Measurements from ENCODE around the gene BEST3.
"Not testable (repeated sequence)": the region's sequence is repeated elsewhere in the genome, so short reads cannot be mapped to it uniquely, and the experiment has no call there.

Gene BEST3

GRCh38 chr12:69645031-69645430, 54.1 kb downstream of the BEST3 start:
- DNase-seq: no peak

DNA sequence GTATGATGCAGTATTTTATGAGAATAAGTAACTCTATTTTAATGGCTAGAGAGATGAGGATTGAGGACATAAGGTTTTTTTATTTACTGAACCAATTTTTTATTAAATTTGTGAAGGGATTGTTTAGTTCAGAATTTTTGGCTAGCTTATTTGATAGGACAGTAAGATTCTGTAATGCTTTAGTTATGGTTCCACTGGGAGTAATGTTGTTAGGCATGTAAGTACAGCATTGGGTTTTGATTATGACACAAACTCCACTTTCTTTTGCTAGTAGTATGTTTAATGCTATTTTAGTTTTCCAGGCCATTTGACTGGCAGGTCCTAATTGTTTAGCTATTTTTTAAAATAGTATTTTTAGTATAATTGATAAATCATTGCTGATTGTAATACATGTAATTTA, 54.6 kb downstream of the BEST3 start:
- no peak for DNase-seq

DNA sequence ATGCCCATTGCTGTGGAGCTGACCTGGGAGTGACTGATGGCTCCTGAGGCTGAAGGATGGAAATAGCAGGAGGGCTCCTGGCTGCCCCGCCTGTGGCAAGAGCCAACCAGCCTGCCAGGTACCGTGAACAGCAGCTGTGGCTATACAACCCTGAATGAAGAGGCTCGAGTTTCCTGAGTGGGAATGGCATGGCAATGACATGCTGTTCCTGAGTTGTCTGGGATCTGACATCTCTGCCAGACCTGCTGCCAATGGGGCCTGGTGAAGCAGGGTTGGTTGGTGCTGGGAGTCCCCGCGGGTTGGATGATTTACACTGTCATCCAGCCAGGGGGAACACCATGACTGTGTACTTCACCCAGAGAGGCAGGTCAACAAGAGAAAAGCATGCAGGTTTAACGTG, 56.6 kb downstream of the BEST3 start:
- DNase-seq: no peak

GRCh38 chr12:69641546-69641945, 57.6 kb downstream of the BEST3 start:
- no peak for DNase-seq

DNA sequence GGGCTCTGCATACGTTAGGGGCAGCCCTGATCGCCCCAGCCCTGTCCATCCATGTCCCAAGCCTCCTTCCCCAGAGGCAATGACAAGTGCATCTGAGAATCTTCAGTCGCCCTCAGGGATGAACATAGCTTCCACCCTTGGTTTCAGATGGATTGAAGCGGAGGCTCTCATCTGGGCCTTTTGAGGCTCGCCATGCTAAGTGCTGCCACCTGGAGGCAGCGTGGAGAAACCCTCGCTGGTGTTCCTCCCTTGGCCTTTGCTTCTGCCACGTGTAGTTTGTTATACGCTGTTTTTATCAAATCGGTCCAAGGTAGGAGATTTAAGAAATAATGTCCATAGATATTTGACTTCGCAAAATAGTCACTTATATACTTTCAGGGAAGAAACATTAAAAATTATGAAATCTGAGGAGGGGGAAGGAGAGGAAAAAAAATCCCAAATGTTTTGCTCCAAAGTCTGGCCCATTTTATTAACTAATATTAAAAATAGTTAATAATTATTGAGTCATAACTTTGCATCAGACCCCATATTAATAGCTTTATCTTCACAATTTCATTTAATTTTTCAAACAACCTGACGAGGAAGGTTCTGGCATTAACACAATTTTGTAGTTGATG, 59.6 kb downstream of the BEST3 start:
- no peak for DNase-seq

DNA sequence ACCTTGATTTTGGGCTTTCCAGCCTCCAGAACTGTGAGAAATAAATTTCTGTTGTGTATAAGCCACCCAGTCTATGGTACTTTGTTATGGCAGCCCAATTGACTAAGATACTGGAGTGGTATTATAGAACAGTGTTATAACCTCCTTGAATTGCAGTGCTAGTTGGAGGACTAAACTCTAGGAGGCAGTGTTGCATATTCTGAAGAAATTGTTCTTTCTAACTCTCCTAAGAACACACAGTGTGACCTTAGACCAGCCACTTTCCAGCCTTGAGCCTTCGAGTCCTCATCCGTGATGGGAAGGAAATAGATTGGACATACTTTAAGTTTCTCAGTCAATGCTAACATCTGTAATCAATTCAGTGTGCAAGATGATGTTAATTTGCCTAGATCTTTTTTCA, 66.0 kb downstream of the BEST3 start:
- DNase-seq: no peak

GRCh38 chr12:69630191-69630590, 68.9 kb downstream of the BEST3 start:
- no peak for DNase-seq

DNA sequence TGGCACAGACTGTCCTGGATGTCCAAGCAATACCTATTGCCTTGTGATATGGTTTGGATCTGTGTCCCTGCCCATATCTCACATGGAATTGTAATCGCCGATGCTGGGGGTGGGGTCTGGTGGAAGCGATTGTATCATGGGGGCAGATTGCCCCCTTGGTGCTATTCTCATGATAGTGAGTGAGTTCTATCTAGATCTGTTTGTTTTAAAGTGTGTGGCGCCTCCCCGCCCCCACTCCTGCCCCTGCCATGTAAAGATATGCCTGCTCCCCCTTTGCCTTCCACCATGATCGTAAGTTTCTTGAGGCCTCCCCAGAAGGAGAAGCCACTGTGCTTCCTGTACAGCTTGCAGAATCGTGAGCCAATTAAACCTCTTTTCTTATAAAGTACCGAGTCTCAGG, 71.6 kb downstream of the BEST3 start:
- DNase-seq: no peak

GRCh38 chr12:69623970-69624369, 75.1 kb downstream of the BEST3 start:
- DNase-seq: no peak

GRCh38 chr12:69621551-69621950, 77.6 kb downstream of the BEST3 start:
- DNase-seq: no peak

GRCh38 chr12:69620921-69621320, 78.2 kb downstream of the BEST3 start:
- no peak for DNase-seq

DNA sequence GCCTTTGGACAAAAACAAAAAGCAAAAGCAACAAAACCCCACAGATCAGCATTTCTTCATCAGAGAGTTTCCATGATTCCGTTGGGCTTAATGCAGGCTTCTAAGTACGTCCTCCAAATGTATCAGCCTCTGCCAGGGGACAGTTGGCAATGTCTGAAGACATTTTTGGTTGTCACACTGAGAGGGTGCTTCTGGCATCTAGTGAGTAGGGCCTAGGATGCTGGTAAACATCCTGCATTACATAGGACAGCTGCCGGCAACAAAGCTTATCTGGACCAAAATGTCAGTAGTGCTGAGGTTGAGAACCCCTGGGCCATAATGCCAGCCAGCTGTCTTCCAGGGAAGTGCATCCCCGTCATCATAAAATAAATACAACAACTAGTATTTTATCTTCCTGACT, 79.0 kb downstream of the BEST3 start:
- no peak for DNase-seq

DNA sequence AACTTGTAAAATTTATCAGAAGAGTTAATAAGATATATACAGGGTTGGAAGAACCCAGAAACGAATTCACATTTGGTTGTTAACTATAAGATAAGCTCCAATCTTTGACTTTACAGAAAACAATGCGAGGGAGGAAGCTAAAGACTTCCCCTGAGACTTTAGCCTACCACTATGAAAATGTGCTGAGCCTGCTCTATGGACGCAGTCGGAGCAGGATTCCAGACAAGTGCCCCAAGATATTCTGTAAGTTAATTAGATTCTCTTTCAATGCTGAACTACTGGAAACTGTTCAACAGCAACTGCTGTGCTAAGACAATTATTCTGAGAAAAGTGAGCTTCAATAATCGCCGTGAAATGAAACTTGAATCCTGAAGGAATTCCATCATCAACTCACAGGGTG, 80.1 kb downstream of the BEST3 start:
- DNase-seq: no peak

DNA sequence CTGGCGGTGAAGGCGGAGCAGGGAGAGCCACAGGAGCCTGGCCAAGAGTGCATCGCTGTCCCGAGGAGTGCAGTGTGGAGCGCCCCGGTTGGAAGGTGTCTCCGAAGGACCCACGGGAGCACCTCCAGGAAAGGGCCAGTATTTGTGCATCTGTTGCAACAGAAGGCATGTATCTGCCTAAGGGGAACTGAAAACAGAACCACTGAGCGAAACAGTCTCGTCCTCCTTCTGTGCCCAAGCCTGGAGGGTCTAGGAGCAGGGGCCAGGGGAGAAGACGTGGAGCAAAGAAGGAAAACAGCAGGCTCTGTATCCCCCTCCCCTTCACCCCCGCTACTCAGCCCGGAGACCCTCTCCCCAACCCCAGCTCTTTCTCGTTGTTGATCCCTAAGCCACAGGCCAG, 83.1 kb downstream of the BEST3 start:
- no peak for DNase-seq

DNA sequence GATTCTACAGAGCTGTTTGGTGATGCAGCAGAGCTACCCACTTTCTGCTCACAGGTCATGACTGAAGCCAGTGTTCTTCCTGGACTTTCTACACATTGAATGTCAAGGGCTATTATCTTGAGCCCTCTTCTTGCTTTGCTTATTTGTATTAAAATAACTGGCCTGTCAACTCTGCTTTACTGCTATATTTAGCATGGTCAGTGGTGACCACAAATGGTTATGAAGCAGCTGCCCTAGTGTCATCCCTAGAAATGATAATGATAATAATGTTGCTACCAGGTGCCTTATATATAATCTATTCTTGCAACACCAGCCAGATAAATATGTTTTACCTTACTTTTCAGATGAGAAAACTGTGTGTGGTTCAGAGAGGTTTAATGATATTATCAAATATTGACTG, 85.8 kb downstream of the BEST3 start:
- DNase-seq: no peak

DNA sequence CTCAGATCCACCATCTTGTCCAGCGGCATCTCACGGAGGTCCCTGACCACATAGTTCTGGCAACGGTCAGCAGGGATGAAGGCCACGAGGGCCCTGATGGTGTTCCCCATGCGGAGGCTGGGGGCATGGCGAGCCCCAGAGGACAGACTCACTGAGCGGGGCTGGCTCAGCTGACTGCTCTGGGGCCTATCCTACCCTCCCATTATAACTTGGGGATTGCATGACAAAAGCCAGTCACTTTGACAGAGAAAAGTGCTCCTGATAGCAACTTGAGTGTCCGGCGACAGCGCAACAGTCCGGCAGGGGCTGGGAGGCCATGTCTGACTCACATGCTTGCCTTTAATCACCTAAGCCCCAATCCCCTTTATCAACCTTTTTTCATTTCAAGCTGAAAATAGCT, 88.4 kb downstream of the BEST3 start, which contains the start of gene LRRC10:
TSS of gene LRRC10 (minus strand) at position 179 of the 400 bp plus-strand sequence. CDS start at position 110, 69 bp downstream.
- no peak for DNase-seq

DNA sequence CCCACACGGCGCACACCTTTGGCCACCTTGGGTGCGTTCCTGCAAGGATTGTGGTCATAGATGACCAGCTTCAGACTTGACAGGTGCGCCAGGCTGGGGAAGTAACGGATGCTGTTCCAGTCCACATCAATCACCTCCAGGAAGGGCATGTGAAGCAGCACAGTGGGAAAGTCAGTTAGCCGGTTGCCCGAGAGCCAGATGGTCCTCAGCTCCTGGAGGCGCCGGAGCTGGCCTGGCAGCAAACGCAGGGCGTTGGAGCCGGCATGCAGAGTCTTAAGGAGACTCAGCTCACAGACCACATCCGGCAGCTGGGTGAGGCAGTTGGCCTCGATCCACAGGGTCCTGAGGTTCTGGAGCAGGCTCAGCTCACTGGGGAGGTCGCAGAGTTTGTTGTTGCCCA, 89.0 kb downstream of the BEST3 start:
- no peak for DNase-seq

- DNase-seq: no peak
Measured at GRCh38 chr12:69608114-69608513, 91.0 kb downstream of the BEST3 start.

DNA sequence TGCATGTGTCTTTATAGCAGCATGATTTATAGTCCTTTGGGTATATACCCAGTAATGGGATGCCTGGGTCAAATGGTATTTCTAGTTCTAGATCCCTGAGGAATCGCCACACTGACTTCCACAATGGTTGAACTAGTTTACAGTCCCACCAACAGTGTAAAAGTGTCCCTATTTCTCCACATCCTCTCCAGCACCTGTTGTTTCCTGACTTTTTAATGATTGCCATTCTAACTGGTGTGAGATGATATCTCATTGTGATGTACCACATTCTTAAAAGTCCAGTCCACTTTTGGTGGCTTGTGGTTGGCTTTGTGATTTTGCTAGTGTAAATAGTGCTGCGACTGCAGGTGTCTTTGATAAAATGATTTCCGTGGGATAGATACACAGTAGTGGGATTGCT, 94.8 kb downstream of the BEST3 start:
- DNase-seq: not testable (repeated sequence)

Data from cerebellar nuclear complex (tissue), 1 donor.